ENCODE results near the gene BLZF1.
"Not testable (repeated sequence)": the region's sequence is repeated elsewhere in the genome, so short reads cannot be mapped to it uniquely, and the experiment has no call there.

BLZF1 gene

GRCh38 chr1:169363046-169363730 lies 4.8 kb upstream of the BLZF1 start:
- DNase-seq, result no peak

- no peak for DNase-seq
Measured at GRCh38 chr1:169364948-169365347, 3.0 kb upstream of the BLZF1 start.

DNA sequence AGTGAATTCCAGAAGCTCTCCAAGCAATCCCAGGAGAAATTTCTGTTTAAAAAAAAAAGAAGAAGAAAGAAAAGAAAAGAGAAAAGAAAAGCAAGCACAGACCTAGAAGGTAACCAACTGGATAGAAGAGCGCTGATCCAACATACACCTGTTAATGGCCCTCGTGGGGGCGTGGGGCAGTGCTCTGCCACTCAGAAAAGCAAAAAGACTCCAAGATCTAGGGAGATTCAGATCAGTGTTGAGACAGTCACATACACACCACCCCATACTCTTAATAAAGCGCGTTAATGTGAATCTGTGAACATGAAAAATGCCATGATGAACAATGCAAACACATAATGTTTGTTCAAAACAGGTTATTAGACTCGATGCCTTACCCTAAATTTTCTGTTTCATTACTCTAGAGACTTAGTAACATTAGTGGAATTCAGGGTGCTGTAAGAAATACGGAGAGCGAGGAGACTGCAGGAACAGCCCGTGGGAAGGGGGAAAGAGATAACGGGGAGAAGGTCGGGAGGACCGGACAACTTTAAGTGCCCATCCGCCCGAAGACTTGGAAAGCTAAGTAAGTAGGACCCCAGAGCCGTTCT lies 804 bp upstream of the BLZF1 start:
- no peak for DNase-seq

DNA sequence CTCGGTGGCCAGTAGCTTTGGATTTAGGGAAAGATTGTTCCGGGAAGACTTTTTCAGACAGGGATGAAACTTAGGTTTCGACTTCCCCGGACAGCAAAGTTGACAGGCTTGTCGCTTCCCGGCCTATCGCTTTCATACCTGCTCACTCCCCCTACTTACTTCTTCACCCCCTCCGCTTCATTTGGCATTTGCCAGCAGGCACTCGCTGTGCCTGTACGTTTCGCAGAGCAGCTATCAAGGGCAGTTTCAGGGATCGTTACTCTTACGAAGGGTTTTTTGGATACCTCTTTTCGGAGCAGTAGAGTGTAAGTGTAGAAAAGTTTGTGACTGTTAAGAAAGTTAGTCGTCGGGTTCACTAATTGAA lies 393 bp downstream of the BLZF1 start:
- no peak for DNase-seq

DNA sequence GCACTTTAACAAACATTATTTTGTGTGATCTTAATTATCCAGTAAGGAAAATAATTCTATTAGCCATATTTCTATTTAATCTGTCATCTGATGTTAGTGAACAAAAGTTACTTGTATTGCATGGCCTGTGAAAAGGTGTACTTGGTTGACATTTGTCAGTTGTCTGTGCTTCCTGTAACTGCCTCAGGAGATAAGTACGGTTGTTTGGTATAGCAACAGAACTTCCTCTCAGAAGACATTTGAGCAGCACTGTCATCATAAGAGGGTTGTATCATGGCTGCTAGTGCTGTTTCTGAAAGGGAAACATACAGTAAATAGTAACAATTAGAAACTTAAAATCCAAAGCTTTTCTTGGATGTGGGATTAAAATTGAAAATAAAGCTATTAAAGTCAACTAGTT lies 3.4 kb downstream of the BLZF1 start:
- no peak for DNase-seq

GRCh38 chr1:169381162-169381561 lies 13.2 kb downstream of the BLZF1 start:
- no peak for DNase-seq

DNA sequence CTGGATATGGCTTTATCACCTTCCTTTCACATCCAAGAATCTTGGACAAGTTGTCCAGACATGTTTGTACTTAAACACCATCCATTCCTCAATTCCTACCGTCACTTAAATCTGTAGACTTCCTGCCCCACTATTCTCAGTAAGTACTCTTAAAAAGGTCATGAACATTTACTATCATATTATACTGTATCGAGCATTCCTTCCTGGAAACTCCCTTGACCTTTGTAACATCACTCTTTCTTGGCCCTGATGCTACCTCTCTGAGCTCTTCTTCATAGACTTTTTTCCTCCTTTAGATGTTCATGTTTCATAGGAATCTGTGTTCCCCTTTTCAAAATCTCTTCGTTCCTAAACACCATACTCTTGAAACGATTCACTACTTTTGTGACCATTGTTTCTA lies 15.5 kb downstream of the BLZF1 start:
- no peak for DNase-seq

DNA sequence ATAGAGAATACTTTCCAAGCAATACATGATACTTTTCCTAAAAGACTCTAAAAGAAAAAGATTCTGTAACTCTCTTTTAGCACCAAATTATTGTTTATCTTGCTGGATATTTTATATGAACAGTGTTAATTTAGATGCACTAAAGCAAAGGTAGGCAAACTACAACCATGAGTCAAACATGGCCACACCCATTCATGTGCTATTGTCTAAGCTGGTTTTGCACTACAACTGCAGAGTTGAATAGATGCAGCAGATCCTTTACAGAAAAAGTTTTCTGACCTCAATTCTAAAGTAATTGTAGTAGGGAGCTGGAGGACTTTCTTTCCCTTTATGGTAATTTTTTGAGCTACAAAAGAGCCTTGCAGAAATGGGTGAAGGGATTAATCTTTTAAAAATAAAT lies 19.4 kb downstream of the BLZF1 start:
- no peak for DNase-seq

GRCh38 chr1:169390303-169390702 lies 22.3 kb downstream of the BLZF1 start:
- DNase-seq, result no peak

DNA sequence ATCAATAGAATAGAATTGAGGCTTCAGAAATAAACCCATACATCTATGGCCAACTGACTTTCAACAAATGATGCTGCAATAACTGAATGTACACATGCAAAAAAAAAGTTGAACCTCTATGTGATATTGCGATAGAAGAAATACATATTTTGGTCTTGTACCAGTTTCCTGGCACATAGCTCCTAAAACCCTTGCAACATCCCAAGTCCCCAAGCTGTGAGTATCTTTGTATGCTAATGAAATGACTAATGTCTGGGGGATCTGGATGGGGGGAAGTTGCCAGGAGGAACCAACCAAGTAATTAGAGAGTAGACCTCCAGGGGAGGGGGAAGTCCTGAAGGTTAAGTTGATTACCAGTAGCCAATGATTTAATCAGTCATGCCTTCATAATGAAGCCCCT lies 24.4 kb downstream of the BLZF1 start:
- DNase-seq, result no peak

DNA sequence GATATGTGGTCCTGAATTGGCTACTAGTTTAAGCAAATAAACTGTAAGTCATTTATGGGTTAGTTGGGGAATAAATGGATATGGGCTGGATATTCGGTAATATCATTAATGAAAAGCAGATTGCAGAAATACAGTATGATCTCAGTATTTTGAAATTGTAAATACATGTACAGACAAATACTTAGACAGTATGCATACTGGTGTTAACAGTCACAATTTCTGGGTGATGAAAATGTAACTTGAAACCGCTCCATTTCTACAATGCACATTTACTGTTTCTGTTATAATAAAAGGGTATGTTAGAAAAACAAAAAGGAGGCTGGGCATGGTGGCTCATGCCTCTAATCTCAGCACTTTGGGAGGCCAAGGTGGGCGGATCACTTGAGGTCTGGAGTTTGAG lies 28.0 kb downstream of the BLZF1 start:
- no peak for DNase-seq

GRCh38 chr1:169402578-169402977 lies 34.6 kb downstream of the BLZF1 start:
- DNase-seq, result not testable (repeated sequence)

- DNase-seq, result not testable (repeated sequence)
Measured at GRCh38 chr1:169408340-169408739, 40.3 kb downstream of the BLZF1 start.

DNA sequence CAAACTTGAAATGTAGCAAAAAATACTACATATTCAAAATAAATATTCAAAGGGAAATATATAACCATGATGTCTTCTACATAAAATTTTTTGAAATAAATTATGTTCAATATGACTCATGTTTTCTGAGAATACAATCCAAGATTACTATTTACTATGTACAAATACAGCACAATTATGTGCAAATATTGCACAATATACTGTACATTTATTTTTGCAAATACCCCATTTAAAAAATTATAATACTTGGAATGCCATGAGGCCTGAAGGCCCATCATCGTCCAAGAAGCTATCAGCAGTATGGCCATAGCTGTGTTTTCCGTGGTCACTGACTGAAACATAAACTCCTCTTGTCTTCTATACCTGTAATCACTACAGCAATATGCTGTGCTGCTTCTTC lies 47.0 kb downstream of the BLZF1 start:
- DNase-seq, result no peak

DNA sequence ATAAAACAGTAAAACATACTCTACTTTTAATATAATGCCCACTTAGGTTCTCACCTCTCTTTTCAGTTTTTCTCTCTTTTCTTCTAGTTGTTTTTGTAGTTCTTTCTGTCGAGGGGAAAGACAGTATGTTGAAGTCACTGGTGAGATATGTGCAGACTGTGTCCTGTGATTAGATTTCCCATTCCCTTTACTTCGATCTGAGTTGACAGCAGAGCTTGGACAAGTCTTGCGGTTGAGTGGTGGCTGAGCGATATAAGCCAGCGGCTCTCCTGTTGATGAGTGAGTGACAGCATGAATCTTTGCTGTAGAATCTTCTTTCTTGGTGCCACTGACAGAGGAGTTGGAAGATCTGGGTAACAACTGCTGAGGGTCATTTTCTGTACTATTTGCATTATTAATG lies 53.3 kb downstream of the BLZF1 start:
- no peak for DNase-seq

DNA sequence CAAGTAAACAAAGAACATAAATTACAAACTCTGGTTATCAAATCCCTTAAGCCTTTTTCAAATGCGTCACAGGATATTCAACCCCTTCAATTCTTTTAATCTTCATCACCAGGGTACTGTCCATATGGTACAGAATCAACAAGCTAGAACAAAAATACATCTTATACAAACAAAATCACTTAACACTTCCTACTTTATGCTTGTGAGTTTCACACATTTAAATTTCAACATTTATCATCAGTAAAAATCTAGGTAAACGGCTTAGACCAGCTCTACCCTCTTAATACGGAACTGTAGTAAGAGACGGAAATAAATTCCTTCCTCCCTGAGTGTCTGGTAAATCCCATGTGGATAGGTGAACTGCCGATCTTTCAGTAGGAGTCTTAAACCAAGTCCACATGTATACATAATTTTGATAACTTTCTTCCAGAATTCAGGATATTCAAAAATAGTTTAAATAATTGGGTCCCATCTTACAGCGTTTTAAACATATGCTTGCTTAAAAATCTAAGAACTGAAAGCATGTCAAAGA lies 58.2 kb downstream of the BLZF1 start:
- DNase-seq, result no peak

GRCh38 chr1:169427081-169427641 lies 59.2 kb downstream of the BLZF1 start, which contains the start of gene CCDC181:
CCDC181 (minus strand) TSS chr1:169427474; CDS start chr1:169424927, 2,547 bp downstream.
- DNase-seq, result peak; percentile 62

All from NCI-H748 treated with DMSO at 0.1 percent for 48 hours (cell line).